ENCODE results near the gene IFI27.

DNA sequence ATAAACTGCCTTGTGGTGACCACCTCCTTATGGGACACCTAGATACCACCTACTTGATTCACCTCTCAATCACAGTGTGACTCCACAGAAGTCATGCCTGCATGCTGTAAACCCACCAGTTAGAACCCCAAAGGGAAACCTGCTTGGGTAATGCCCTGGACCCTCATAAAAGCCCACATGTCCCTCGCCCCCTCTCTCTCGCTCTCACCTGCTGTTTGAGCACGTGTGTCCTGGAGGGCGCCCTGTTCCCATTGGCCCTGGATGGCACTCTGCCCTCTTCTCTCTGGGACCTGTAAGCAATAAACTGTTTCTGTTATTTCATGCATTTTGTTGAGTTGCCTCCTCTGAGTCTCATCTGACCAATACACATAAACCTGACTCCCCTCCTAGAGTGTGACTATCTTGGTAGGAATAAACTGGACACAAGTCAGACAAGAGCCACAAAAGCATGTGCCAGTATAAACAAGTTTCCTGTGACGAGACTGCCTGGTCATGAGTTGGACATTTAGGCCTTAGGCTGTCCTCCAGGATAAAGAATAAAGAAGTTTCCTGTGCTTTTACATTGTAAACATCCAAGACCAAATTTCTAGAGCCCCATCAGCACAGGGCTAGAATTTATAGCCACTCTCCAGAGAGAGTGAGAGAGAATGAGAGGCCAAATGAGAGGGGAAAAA, 10.3 kb downstream of the IFI27 start:
- TF ChIP-seq, protein P1, sequence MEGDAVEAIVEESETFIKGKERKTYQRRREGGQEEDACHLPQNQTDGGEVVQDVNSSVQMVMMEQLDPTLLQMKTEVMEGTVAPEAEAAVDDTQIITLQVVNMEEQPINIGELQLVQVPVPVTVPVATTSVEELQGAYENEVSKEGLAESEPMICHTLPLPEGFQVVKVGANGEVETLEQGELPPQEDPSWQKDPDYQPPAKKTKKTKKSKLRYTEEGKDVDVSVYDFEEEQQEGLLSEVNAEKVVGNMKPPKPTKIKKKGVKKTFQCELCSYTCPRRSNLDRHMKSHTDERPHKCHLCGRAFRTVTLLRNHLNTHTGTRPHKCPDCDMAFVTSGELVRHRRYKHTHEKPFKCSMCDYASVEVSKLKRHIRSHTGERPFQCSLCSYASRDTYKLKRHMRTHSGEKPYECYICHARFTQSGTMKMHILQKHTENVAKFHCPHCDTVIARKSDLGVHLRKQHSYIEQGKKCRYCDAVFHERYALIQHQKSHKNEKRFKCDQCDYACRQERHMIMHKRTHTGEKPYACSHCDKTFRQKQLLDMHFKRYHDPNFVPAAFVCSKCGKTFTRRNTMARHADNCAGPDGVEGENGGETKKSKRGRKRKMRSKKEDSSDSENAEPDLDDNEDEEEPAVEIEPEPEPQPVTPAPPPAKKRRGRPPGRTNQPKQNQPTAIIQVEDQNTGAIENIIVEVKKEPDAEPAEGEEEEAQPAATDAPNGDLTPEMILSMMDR (IDR thresholded peaks at IDR 0.05): no peak
- no peak for TF ChIP-seq EZH2 (IDR thresholded peaks at IDR 0.05; ENCODE audit: borderline replicate concordance, insufficient read depth, low read depth, low read length, poor library complexity, severe bottlenecking)

Data from B cell (primary cell).